CD4-positive, alpha-beta T cell treated with Interleukin-17A for 4 hours (primary cell): ENCODE results near the gene SAMD8.
"Not testable (repeated sequence)": the region's sequence is repeated elsewhere in the genome, so short reads cannot be mapped to it uniquely, and the experiment has no call there.

Experiments used
- DNase-seq: peaks from one replicate; pipeline ENCODE4 v3.0.0-alpha.2; 2020; ENCODE audit warnings: mixed read lengths

SAMD8 gene

DNA sequence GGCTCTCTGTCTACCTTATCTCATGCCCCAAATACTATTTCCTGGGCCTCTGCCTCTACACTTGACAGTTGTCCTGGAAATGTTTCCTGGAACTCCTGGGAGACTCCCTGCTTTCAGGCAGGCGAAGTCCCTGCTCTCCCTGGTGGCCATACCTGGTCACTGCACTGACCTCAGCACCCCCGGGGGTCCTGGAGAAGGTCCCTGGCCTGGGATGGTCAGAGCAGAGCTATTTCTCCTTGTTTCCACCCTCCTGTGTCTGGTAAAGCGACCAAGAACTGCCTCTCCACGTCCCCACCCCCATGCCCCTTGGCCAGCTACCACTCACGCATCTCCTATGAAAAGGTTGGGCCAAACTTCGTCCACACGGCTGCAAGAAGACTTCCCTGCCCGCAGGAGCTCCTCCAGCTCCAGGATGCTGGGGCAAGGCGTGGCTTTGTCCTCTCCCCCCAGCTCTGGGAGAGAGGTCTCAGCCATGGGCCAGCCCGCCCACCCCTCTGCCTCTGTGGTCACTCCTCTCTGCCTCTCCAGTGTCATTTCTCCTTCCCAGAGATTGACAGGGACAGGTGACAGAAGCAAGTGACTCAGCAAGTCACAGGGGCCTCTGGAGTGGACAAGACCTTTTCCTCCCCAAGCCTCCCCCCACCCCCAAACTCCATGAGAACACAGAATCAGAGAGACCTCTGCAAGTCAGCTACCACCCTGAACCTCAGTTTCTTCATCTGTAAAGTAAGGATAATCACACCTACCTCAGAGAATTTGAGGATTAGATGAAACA lies 2.6 kb upstream of the SAMD8 start:
- no peak for DNase-seq

DNA sequence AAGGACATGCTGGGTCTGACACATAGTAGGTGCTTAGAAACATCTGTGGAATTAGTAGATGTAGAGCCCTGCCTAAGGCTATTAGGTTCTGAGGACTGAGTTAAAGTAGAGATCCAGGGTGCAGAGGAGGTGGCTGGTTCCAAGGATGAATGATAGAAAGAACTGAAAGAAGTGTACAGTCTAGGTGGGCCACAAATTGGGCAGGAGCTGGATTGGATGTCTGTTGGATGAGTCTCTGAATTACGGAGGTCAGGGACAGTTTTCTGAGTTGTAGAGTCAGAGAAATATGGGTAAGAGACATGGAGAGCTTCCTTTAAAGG lies 2.0 kb upstream of the SAMD8 start:
- DNase-seq, result no peak

DNA sequence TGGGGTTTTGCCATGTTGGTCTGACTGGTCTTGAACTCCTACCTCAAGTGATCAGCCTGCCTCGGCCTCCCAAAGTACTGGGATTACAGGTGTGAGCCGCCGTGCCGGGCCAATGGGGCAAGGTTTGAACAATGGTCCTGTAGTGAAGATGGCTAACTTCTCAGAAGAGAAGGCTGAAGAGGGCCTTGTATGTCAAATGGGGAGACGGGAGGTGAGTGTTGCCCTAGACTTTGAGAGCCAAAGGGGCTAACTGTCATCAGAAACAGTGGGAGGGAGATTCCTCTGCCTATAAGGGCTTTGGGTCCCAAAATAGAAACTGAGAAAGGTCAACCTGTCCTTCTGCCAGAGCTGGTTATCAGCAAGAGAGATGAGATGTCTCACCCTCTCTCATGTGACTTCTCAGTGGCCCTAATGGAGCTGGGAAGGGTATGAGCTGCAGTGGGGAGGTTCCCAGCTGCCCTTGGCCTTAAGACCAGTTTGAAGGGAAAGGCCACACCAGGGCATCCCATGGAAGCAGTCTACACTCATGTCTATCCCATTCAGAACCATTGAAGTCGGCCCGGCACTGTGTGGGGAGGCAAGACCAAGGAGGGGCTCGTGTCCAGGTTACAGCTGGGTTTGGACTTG lies 1.3 kb upstream of the SAMD8 start:
- DNase-seq, result peak; percentile 10

- DNase-seq, result peak; percentile 51
Observed at GRCh38 chr10:75111907-75112679, 637 bp downstream of the SAMD8 start.

DNA sequence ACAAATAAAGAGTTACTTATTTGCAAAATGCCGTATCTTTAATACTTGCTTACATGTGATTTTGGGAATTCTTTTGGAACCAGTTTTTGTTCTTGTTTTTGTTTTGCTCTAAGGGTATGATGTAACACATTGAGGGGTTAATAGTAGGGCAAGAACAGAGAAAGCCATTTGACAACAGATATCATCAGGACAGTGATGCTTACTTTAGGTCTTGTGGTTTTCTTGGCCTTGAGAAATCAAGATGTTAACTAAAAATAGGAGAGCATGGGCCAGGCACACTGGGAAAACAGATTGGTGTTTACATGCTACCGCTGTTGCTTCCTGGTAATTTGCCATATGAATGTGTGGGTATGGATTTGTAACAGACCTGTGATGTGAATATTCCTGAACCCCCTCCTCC lies 3.7 kb downstream of the SAMD8 start:
- no peak for DNase-seq

DNA sequence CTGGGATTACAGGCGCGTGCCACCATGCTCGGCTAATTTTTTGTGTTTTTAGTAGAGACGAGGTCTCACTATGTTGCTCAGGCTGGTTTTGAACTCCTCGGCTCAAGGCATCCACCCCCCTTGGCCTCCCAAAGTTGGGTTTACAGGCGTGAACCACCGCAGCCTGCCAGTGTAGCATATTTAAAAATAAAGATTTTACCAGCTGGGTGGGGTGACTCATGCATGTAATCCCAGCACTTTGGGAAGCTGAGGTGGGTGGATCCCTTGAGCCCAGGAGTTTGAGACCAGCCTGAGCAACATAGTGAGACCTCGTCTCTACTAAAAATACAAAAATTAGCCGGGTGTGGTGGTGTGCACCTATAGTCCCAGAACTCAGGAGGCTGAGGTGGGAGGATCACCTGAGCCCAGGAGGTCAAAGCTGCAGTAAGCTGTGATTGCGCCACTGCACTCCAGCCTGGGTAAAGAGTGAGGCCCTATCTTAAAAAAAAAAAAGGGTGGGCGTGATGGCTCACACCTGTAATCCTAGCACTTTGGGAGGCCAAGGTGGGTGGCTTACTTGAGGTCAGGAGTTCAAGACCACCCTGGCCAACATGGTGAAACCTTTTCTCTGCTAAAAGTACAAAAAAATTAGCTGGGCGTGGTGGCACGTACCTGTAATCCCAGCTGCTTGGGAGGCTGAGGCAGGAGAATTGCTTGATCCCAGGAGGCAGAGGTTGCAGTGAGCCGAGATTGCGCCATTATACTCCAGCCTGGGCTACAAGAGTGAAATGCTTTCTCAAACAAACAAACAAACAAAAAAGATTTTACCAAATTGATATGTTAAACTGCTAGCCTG lies 5.7 kb downstream of the SAMD8 start:
- not testable (repeated sequence) for DNase-seq

DNA sequence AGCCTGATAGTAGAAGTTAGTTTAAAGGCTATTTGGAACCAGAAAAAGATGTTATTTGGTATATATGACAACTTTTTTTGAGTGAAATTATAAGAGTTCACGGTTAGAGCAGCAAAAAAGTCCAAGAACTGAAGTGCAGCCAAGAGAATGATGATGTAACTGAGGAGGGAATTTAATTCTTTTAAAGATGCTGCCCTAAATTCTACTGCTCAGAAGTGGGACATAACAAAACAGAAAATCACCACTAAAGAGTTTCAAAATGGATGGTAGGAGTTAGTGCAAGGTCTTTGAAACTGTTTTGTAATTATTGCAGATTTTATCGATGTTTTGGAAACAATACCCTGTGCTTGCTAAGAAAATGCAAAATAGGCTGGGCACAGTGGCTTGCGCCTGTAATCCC lies 6.5 kb downstream of the SAMD8 start:
- no peak for DNase-seq

- not testable (repeated sequence) for DNase-seq
Observed at GRCh38 chr10:75119444-75120066, 8.1 kb downstream of the SAMD8 start.

DNA sequence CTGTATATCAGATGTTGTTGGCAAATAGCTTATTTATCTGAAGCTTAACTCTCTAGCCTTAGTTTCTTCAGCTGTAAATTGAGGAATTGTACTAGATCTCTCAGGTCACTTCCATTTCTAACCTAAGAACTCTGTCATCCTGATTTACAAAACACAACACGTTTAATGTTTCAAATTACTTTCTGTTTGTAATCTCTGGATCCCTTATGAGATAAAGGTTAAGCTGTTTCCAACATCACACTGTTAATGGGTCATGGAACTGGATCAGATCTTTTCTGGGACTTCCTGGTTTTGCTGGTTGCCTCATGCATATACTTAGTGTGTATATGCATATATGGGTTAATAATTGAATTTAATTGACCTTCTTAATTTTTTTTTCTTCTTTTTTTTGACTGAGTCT lies 9.9 kb downstream of the SAMD8 start:
- no peak for DNase-seq

DNA sequence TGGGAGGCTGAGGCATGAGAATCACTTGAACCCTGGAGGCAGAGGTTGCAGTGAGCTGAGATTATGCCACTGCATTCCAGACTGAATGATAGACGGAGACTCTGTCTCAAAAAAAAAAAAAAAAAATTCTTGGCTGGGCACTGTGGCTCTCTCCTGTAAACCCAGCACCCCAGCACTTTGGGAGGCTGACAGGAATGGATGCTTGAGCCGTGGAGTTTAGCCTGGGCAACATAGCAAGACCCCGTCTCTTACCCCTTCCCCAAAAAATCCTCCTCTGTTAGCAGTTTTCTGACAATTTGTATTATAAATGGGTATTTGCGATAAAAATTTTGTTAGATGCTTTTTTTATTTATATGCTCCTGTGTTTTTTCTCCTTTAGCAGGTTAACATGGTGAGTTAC lies 11.0 kb downstream of the SAMD8 start:
- no peak for DNase-seq

DNA sequence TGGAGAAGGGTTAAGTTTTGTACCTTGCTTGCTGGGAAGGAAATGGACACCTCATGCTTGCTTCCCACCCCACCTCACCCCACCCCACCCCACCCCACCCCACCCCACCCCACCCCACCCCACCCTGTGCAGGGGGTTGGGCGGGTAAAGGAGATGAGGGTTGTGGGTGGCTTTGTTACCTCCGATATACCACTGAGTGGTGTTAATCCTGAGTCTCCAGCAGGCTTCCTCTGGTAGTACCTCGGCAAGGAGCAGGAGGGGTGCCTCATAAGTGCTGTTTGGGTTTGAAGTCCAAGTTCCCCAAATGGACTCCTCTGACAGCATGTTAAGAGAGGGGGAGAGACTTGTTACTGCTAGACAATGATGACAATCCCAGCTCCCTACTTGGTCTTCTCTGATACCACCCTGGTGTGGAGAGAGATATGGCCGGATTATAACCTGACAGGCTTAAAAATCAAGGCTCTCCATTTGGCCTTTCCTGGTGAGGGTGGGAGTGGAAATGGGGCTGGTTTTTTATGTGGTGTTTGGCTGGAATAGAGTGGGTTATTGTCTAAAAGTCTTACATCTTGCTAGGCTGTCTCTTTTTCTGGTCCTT lies 11.7 kb downstream of the SAMD8 start:
- DNase-seq, result no peak

DNA sequence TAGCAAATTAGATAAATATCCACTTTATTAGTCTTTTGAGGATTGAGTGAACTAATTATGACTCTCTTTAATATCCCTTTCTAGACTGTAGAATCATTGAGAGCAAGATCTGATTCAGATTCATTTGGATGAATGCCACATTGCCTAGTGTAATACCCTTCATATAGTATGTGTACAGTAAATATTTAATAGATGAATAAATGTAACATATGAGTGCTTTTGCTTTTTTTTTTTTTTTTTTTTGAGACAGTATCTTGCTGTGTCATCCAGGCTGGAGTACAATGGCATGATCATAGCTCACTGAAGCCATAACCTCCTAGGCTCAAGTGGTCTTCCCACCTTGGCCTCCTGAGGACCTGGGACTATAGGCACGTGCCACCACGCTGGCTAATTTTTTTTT lies 14.8 kb downstream of the SAMD8 start:
- no peak for DNase-seq

DNA sequence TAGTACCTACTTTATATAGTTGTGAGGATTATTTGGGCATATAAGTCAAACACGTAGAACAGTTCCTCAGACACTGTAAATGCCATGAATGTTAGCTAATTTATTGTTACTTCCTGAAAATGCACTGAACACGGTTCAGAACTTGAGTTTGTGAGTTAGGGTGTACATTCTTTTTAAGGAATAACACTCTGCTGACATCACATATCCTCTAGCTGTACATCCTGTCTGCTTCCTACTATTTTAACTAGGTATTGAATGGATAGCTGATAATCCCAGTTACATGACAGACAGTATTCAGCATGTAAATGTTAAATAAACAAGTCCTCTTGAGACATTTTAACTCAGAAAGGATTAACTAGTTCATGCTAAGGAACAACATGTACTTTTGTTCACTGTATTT lies 16.0 kb downstream of the SAMD8 start:
- DNase-seq, result no peak

DNA sequence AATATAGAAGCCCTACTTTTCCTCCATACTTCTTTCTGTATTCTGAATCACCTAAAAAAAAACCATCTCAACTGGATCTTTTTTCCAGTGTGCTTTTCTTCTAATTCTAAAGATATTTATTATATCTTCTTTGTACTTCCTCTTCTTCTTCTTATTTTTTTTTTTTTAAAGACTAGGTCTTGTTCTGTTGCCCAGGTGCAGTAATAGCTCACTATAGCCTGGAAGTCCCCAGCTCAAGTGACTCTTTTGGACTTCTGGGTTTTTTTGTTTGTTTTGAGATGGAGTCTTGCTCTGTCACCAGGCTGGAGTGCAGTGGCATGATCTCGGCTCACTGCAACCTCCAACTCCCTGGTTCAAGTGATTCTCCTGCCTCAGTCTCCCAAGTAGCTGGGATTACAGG lies 17.5 kb downstream of the SAMD8 start:
- DNase-seq, result not testable (repeated sequence)

DNA sequence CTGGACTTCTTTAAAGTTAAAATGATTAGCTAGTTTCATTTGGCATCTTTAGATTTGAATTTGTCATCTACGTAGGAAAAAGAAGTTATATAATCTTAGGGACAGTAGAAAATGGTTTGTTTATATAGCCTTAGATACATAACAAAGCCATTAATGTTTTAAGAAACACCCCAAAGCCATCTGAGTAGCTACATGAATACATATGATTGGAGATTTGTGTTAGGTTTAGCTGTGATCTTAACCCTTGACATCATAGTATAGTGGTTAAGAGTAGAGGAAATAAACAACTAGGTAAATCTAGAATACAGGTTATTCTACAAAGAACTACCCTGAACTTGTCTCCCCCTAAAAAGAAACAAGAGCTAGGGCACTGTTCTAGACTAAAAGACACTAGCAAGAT lies 18.1 kb downstream of the SAMD8 start:
- no peak for DNase-seq

DNA sequence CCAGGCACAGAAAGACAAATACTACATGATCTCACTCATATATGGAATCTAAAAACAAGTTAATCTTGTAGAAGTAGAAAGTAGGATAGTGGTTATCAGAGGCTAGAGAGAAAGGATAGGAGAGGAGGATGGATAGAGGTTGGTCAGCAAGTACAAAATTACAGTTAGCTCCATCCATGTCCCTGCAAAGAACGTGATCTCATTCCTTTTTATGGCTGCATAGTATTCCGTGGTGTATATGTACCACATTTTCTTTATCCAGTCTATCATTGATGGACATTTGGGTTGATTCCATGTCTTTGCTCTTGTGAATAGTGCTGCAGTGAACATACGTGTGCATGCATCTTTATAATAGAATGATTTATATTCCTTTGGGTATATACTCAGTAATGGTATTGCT lies 22.2 kb downstream of the SAMD8 start:
- DNase-seq, result not testable (repeated sequence)

GRCh38 chr10:75136346-75136745 lies 24.9 kb downstream of the SAMD8 start:
- no peak for DNase-seq

DNA sequence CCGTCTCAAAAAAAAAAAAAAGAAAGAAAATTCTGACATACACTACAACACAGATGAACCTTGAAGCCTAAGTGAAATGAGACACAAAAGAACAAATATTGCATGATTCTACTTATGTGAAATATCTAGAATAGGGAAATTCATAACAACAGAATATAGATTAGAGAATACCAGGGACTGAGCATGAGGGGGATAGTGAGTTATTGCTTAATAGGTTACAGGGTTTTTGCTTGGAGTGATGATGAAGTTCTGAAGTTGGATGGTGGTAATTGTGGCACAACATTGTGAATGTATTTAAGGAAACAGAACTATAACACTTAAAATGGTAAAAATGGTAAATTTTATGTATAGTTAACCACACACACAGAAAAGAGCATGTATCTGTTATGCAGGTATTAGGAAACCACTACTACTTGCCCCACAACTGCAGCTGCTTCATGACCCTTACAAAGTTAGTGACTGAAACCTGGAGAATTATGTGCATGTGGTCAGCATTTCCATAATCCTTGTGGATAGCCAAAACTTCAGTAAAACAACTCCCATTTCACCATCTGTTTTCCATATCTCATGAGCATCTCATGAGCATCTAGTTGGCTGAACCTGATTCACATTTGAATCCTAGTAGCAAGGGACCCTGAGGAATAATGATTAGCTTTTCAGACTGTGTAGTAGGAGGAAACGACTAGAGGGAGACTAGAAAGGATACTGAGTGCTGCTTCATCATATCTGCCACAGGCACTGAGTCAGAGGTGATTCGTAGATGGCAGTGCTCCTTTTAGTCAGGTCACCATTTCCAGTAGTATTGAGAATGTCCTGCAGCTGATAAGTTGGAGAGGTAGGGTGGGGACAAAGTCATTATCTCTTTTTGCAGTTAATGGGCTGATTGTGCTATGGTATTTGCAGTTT lies 26.3 kb downstream of the SAMD8 start:
- peak; percentile 12 for DNase-seq

DNA sequence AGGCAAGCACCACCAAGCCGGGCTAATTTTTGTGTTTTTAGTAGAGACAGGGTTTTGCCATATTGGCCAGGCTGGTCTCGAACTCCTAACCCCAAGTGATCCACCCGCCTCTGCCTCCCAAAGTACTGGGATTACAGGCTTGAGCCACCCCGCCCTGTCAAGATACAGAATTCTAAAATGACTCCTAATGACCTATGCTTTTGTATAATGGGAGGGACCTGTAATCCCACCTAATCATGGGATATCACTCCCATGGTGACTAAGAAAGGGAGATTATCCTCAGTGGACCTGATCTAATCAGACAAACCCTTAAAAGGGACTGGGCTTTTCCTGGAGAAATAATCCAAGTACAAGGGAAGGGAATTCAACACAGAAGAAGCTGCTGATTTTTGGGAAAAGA lies 28.8 kb downstream of the SAMD8 start:
- DNase-seq, result no peak

GRCh38 chr10:75143353-75143752 lies 31.9 kb downstream of the SAMD8 start:
- DNase-seq, result no peak

GRCh38 chr10:75145590-75145989 lies 34.1 kb downstream of the SAMD8 start:
- peak; percentile 9 for DNase-seq
